Immature natural killer cell (primary cell): Measurements from ENCODE around the gene CAPZA2. TPM values are rescaled to one million over a fixed set of nuclear protein-coding genes. Genes with fewer than 3 reads are reported as not detected.

Experiments used
- polyA plus RNA-seq, 3 donors: library from polyadenylated mRNA; unstranded; fragments of 300-500 nt; fragmentation: Illumina TruSeq; gene quantifications; one replicate each; pipeline ENCODE4 v1.2.3, GENCODE V29; 2021

The CAPZA2 gene
- polyA plus RNA-seq, 3 donors from 2014 or later, result 174 to 318 (median 246) TPM

Other genes with a start within 250 kb of the CAPZA2 start
- gene MET, start 190.4 kb upstream of the CAPZA2 start, polyA plus RNA-seq, result not detected
- gene ST7, start 90.9 kb downstream of the CAPZA2 start, polyA plus RNA-seq, result 10 to 100 TPM; 11.3 to 14.7 (median 14.2) TPM